ENCODE results near the gene TMEM125. TPM values are rescaled to one million over a fixed set of nuclear protein-coding genes. Genes with fewer than 3 reads are reported as not detected.
A peak's percentile ranks its signal among the peaks of the same experiment; 100 is the strongest.

The TMEM125 gene
- total and polyA plus RNA-seq, 7 experiments from 2014 or later = 0.21 to 0.50 TPM; not detected in 5

- Histone ChIP-seq H3K27me3 (ENCODE audit: control insufficient read depth in 2 of 2, insufficient read depth in 2 of 2, low read length in 2 of 2) (no peaks in the 10 kb centered on the region), H3K4me3 (ENCODE audit: low read length) (no peak overlapping the region), H3K4me1 (ENCODE audit: control insufficient read depth in 2 of 2, insufficient read depth in 2 of 2, low read length in 2 of 2) (no peaks in the 10 kb centered on the region), H3K36me3 (ENCODE audit: control insufficient read depth in 2 of 3, insufficient read depth in 3 of 3, low read length in 3 of 3) (no peaks in the 10 kb centered on the region), H3K27ac (ENCODE audit: low read depth, low read length) (no peak overlapping the region), H3K9me3 (ENCODE audit: control insufficient read depth in 2 of 3, low read length in 3 of 3) (no peaks in the 10 kb centered on the region)
- Mint-ChIP-seq H3K27ac (no peak overlapping the region), H3K9me3 (no peaks in the 10 kb centered on the region), H3K4me1 (peaks cover 0 to 5% (median 0%) of the 10 kb centered on the region in 7 donors), H3K4me3 (no peak overlapping the region), H3K27me3 (peaks cover 0 to 4% (median 0%) of the 10 kb centered on the region in 5 donors), H3K36me3 (no peaks in the 10 kb centered on the region)
- intact Hi-C loops (cut with micrococcal nuclease) = no loop called here
- ChIA-PET CTCF (interaction anchor here (0.5 to 0.8 kb wide), 2 partner anchors 77 to 135 kb away, joined by 3 read pairs; no protein-coding TSS in a partner anchor), POLR2A (no interaction called here)
- DNase-seq (no peak), ATAC-seq (no peak)
Observed at GRCh38 chr1:43303471-43304313, 33.9 kb downstream of the TMEM125 start.

GRCh38 chr1:43304314-43304681 lies 34.5 kb downstream of the TMEM125 start:
- Histone ChIP-seq H3K27me3 (ENCODE audit: control insufficient read depth in 2 of 2, insufficient read depth in 2 of 2, low read length in 2 of 2) (no peaks in the 10 kb centered on the region), H3K4me1 (ENCODE audit: control insufficient read depth in 2 of 2, insufficient read depth in 2 of 2, low read length in 2 of 2) (no peaks in the 10 kb centered on the region), H3K4me3 (ENCODE audit: low read length) (no peak overlapping the region), H3K9me3 (ENCODE audit: control insufficient read depth in 2 of 3, low read length in 3 of 3) (no peaks in the 10 kb centered on the region), H3K36me3 (ENCODE audit: control insufficient read depth in 2 of 3, insufficient read depth in 3 of 3, low read length in 3 of 3) (no peaks in the 10 kb centered on the region), H3K27ac (ENCODE audit: low read depth, low read length) (no peak overlapping the region)
- ChIA-PET POLR2A (no interaction called here), CTCF (interaction anchor here (0.5 kb wide), 1 partner anchor 136 kb away, joined by 3 read pairs; no protein-coding TSS in a partner anchor)
- DNase-seq (no peak), ATAC-seq (no peak)
- intact Hi-C loops (cut with micrococcal nuclease) = no loop called here
- Mint-ChIP-seq H3K4me3 (no peak overlapping the region), H3K36me3 (no peaks in the 10 kb centered on the region), H3K9me3 (no peaks in the 10 kb centered on the region), H3K27ac (peak overlapping the region in 1 of 9 donors; percentile 53), H3K27me3 (peaks cover 0 to 5% (median 0%) of the 10 kb centered on the region in 5 donors), H3K4me1 (peaks cover 0 to 5% (median 0%) of the 10 kb centered on the region in 7 donors)

- no peak overlapping the region for H3K4me3 Mint-ChIP-seq
- Histone ChIP-seq H3K27ac (ENCODE audit: low read depth, low read length) (no peak overlapping the region), H3K27me3 (ENCODE audit: control insufficient read depth in 2 of 2, insufficient read depth in 2 of 2, low read length in 2 of 2) (no peaks in the 10 kb centered on the region), H3K9me3 (ENCODE audit: control insufficient read depth in 2 of 3, low read length in 3 of 3) (no peaks in the 10 kb centered on the region), H3K4me1 (ENCODE audit: control insufficient read depth in 2 of 2, insufficient read depth in 2 of 2, low read length in 2 of 2) (no peaks in the 10 kb centered on the region), H3K4me3 (ENCODE audit: low read length) (no peak overlapping the region), H3K36me3 (ENCODE audit: control insufficient read depth in 2 of 3, insufficient read depth in 3 of 3, low read length in 3 of 3) (no peaks in the 10 kb centered on the region)
- ChIA-PET POLR2A (no interaction called here), CTCF (no interaction called here)
- peaks cover 0 to 5% (median 0%) of the 10 kb centered on the region in 5 donors for H3K27me3 Mint-ChIP-seq
- H3K9me3 Mint-ChIP-seq = no peaks in the 10 kb centered on the region
- H3K36me3 Mint-ChIP-seq = no peaks in the 10 kb centered on the region
- peaks cover 0 to 5% (median 0%) of the 10 kb centered on the region in 7 donors for H3K4me1 Mint-ChIP-seq
- ATAC-seq (no peak), DNase-seq (no peak)
- no peak overlapping the region for H3K27ac Mint-ChIP-seq
- intact Hi-C loops (cut with micrococcal nuclease) = no loop called here
Observed at GRCh38 chr1:43304771-43305300, 35.1 kb downstream of the TMEM125 start.

- peaks cover 0 to 5% (median 0%) of the 10 kb centered on the region in 5 donors for H3K27me3 Mint-ChIP-seq
- H3K9me3 Mint-ChIP-seq = no peaks in the 10 kb centered on the region
- H3K4me1 ChIP-seq (ENCODE audit: control insufficient read depth in 2 of 2, insufficient read depth in 2 of 2, low read length in 2 of 2) = no peaks in the 10 kb centered on the region
- peaks cover 0 to 5% (median 0%) of the 10 kb centered on the region in 7 donors for H3K4me1 Mint-ChIP-seq
- no peaks in the 10 kb centered on the region for H3K36me3 Mint-ChIP-seq
- no peaks in the 10 kb centered on the region for H3K9me3 ChIP-seq (ENCODE audit: control insufficient read depth in 2 of 3, low read length in 3 of 3)
- ATAC-seq (no peak), DNase-seq (no peak)
- CTCF ChIA-PET = no interaction called here
- H3K36me3 ChIP-seq (ENCODE audit: control insufficient read depth in 2 of 3, insufficient read depth in 3 of 3, low read length in 3 of 3) = no peaks in the 10 kb centered on the region
- intact Hi-C loops (cut with micrococcal nuclease) = no loop called here
- no peak overlapping the region for H3K27ac ChIP-seq (ENCODE audit: low read depth, low read length)
- H3K4me3 ChIP-seq (ENCODE audit: low read length) = no peak overlapping the region
- no peaks in the 10 kb centered on the region for H3K27me3 ChIP-seq (ENCODE audit: control insufficient read depth in 2 of 2, insufficient read depth in 2 of 2, low read length in 2 of 2)
- POLR2A ChIA-PET = no interaction called here
- H3K27ac Mint-ChIP-seq = no peak overlapping the region
- H3K4me3 Mint-ChIP-seq = no peak overlapping the region
Observed at GRCh38 chr1:43305461-43305860, 35.7 kb downstream of the TMEM125 start.

GRCh38 chr1:43305926-43306687 lies 36.3 kb downstream of the TMEM125 start:
- peak overlapping the region in 1 of 9 donors; percentile 64 for H3K27ac Mint-ChIP-seq
- H3K4me1 Mint-ChIP-seq = peaks cover 0 to 5% (median 0%) of the 10 kb centered on the region in 7 donors
- H3K4me1 ChIP-seq (ENCODE audit: control insufficient read depth in 2 of 2, insufficient read depth in 2 of 2, low read length in 2 of 2) = no peaks in the 10 kb centered on the region
- H3K27me3 ChIP-seq (ENCODE audit: control insufficient read depth in 2 of 2, insufficient read depth in 2 of 2, low read length in 2 of 2) = no peaks in the 10 kb centered on the region
- no peaks in the 10 kb centered on the region for H3K36me3 ChIP-seq (ENCODE audit: control insufficient read depth in 2 of 3, insufficient read depth in 3 of 3, low read length in 3 of 3)
- no peaks in the 10 kb centered on the region for H3K9me3 ChIP-seq (ENCODE audit: control insufficient read depth in 2 of 3, low read length in 3 of 3)
- H3K36me3 Mint-ChIP-seq = no peaks in the 10 kb centered on the region
- no peak overlapping the region for H3K4me3 Mint-ChIP-seq
- no peak overlapping the region for H3K27ac ChIP-seq (ENCODE audit: low read depth, low read length)
- no peak for DNase-seq
- H3K9me3 Mint-ChIP-seq = no peaks in the 10 kb centered on the region
- POLR2A ChIA-PET = no interaction called here
- ATAC-seq = no peak
- intact Hi-C loops (cut with micrococcal nuclease) = no loop called here
- CTCF ChIA-PET = no interaction called here
- H3K4me3 ChIP-seq (ENCODE audit: low read length) = no peak overlapping the region
- H3K27me3 Mint-ChIP-seq = peaks cover 0 to 5% (median 0%) of the 10 kb centered on the region in 5 donors

- Mint-ChIP-seq H3K27me3 (peaks cover 0 to 5% (median 0%) of the 10 kb centered on the region in 5 donors), H3K4me3 (no peak overlapping the region), H3K4me1 (peaks cover 0 to 5% (median 0%) of the 10 kb centered on the region in 7 donors), H3K27ac (no peak overlapping the region), H3K9me3 (no peaks in the 10 kb centered on the region), H3K36me3 (no peaks in the 10 kb centered on the region)
- Histone ChIP-seq H3K4me3 (ENCODE audit: low read length) (no peak overlapping the region), H3K36me3 (ENCODE audit: control insufficient read depth in 2 of 3, insufficient read depth in 3 of 3, low read length in 3 of 3) (no peaks in the 10 kb centered on the region), H3K27ac (ENCODE audit: low read depth, low read length) (no peak overlapping the region), H3K9me3 (ENCODE audit: control insufficient read depth in 2 of 3, low read length in 3 of 3) (no peaks in the 10 kb centered on the region), H3K27me3 (ENCODE audit: control insufficient read depth in 2 of 2, insufficient read depth in 2 of 2, low read length in 2 of 2) (no peaks in the 10 kb centered on the region), H3K4me1 (ENCODE audit: control insufficient read depth in 2 of 2, insufficient read depth in 2 of 2, low read length in 2 of 2) (no peaks in the 10 kb centered on the region)
- DNase-seq = no peak
- ATAC-seq = no peak
- ChIA-PET CTCF (no interaction called here), POLR2A (no interaction called here)
- intact Hi-C loops (cut with micrococcal nuclease) = no loop called here
Observed at GRCh38 chr1:43306688-43307457, 37.1 kb downstream of the TMEM125 start.

All from naive thymus-derived CD4-positive, alpha-beta T cell (primary cell).